MM.1S (cell line): ENCODE results near the gene CDH12.

ENCODE experiments used
- EZH2 ChIP-seq: fragments of 300-600 bp; sonication (generic); optimal IDR thresholded peaks from 2 replicates; pipeline ENCODE3; 2017; ENCODE audit warnings: low read depth, mild to moderate bottlenecking, antibody characterized with exemption, low read length, mixed read lengths
- EZH2phosphoT487 ChIP-seq: fragments of 300-600 bp; sonication (generic); IDR thresholded peaks from 2 replicates; pipeline ENCODE4 v1.6.1; 2018; ENCODE audit warnings: antibody characterized with exemption, low read length
- TF ChIP-seq, protein P1 (sequence below): fragments of 300-600 bp; sonication (generic); IDR thresholded peaks from 2 replicates; pipeline ENCODE4 v1.5.1; 2016; ENCODE audit warnings: antibody characterized with exemption, low read length, mixed read lengths

DNA sequence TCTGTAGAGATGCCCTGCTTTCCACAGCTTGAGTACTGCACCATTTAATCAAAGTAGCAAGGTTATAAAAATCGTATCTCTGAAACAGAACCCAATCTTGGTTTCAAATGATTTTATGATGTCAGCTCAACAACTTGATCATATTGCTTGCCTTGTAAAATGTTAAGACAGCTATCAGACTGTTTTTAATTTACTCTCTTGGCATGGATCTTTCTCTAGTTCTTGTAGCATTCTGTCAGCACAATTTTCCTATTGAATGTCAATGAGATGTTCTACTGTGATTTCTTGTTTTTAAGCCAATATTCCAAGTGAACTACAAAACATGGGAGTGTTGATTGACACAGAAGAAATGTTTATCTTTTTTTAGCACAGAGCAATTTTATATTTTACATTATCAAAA is 313.4 kb downstream of the CDH12 start:
- TF ChIP-seq, protein P1, sequence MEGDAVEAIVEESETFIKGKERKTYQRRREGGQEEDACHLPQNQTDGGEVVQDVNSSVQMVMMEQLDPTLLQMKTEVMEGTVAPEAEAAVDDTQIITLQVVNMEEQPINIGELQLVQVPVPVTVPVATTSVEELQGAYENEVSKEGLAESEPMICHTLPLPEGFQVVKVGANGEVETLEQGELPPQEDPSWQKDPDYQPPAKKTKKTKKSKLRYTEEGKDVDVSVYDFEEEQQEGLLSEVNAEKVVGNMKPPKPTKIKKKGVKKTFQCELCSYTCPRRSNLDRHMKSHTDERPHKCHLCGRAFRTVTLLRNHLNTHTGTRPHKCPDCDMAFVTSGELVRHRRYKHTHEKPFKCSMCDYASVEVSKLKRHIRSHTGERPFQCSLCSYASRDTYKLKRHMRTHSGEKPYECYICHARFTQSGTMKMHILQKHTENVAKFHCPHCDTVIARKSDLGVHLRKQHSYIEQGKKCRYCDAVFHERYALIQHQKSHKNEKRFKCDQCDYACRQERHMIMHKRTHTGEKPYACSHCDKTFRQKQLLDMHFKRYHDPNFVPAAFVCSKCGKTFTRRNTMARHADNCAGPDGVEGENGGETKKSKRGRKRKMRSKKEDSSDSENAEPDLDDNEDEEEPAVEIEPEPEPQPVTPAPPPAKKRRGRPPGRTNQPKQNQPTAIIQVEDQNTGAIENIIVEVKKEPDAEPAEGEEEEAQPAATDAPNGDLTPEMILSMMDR = no peak
- TF ChIP-seq EZH2phosphoT487 = no peak
- no peak for TF ChIP-seq EZH2
